ENCODE measurements around the gene KIAA1671. TPM values are rescaled to one million over a fixed set of nuclear protein-coding genes. Genes with fewer than 3 reads are reported as not detected.

KIAA1671 gene
- total and polyA plus RNA-seq, 9 of the 15 experiments (the other 6 are each of a cell fraction or from before 2014, with no cell fraction given), result under 0.01 to 0.11 (median 0.02) TPM; not detected in 5

DNA sequence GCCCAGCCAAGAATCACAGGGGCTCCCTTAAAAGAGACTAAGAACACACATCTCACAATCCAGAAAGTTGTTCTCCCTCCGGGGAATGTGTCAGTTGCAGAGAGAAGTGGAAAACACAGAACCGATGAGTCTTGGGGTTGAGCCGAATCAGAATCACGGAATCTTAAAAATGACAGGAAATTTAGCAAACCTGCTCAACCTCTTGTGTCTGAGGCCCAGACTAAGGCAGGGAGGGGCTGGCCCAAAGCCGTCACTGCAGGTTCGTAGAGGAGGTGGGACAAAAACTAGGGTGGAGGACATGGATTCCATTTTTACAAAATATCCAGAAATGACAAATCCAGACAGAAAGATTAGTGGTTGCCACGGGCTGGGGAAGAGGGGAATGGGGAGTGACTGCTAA lies 63.8 kb downstream of the KIAA1671 start:
- ChIA-PET CTCF (ENCODE audit: low intra/inter-chr PET ratio) (no interaction called here), POLR2A (interaction anchor here (0.7 kb wide), 1 partner anchor 683 kb away, joined by 3 read pairs; no protein-coding TSS in a partner anchor)
- no peak overlapping the region for H3K9ac ChIP-seq (ENCODE audit: insufficient read depth in 1 of 2, low read depth in 2 of 2, low read length in 2 of 2)
- H3K27ac ChIP-seq (ENCODE audit: extremely low read depth, low read depth, low read length), result no peak overlapping the region
- no peaks in the 10 kb centered on the region for H3K4me1 ChIP-seq (replicated peaks in 1 of 2; ENCODE audit: control insufficient read depth in 2 of 2, insufficient read depth in 2 of 2, low read length in 2 of 2)
- H3K27me3 ChIP-seq (ENCODE audit: control insufficient read depth in 2 of 2, insufficient read depth in 2 of 2, low read length in 2 of 2), result peaks cover 0 to 15% of the 10 kb centered on the region in 2 experiments; a peak in 1 of 5 replicates
- no TSS peak for BruUV-seq (replicated peaks)
- H3K36me3 ChIP-seq (ENCODE audit: control insufficient read depth, insufficient read depth, low read length), result no peaks in the 10 kb centered on the region
- no peaks in the 10 kb centered on the region for H4K20me1 ChIP-seq (replicated peaks; ENCODE audit: control insufficient read depth, insufficient read depth, low read length)
- FAIRE-seq (no peak), DNase-seq (ENCODE audit: extremely low read depth in 1 of 4, low spot score in 3 of 4) (no peak), ATAC-seq (no peak)
- no peak overlapping the region for H2AFZ ChIP-seq (ENCODE audit: low read depth, low read length)
- H3K4me2 ChIP-seq (ENCODE audit: insufficient read depth, low read length), result no peak overlapping the region
- H3K9me1 ChIP-seq (ENCODE audit: control insufficient read depth, insufficient read depth, low read length), result no peaks in the 10 kb centered on the region
- H3K9me3 ChIP-seq (replicated peaks; ENCODE audit: control insufficient read depth, insufficient read depth, low read depth, low read length), result no peaks in the 10 kb centered on the region
- intact Hi-C loops (cut with micrococcal nuclease), result no loop called here
- TF ChIP-seq STAG1 (CRISPR knock-in tag; IDR thresholded peaks at IDR 0.05; ENCODE audit: borderline replicate concordance) (no peak), CBX5 (IDR thresholded peaks at IDR 0.05; ENCODE audit: borderline replicate concordance, low read depth) (no peak), ZFP36 (IDR thresholded peaks at IDR 0.05; ENCODE audit: low read depth, low read length, partially characterized antibody) (no peak), HMGN3 (IDR thresholded peaks at IDR 0.05; ENCODE audit: borderline replicate concordance, extremely low read depth, insufficient read length, low read depth, low read length) (no peak), ZBTB8A (IDR thresholded peaks at IDR 0.05; ENCODE audit: partially characterized antibody) (no peak), MAZ (CRISPR knock-in tag; conservative IDR thresholded peaks at IDR 0.05 in 1 of 2, IDR thresholded peaks at IDR 0.05 in 1 of 2) (no peak), ZFX (CRISPR knock-in tag; IDR thresholded peaks at IDR 0.05) (no peak), HNRNPK (IDR thresholded peaks at IDR 0.05; ENCODE audit: low read depth, low read length, poor library complexity, severe bottlenecking) (no peak), SIRT6 (IDR thresholded peaks at IDR 0.05; ENCODE audit: low read depth, low read length) (no peak), ZNF436 (CRISPR knock-in tag; IDR thresholded peaks at IDR 0.05) (no peak), DMBX1 (CRISPR knock-in tag; IDR thresholded peaks at IDR 0.05; ENCODE audit: borderline replicate concordance) (no peak), ZBTB17 (CRISPR knock-in tag; IDR thresholded peaks at IDR 0.05) (no peak), GTF2F1 (IDR thresholded peaks at IDR 0.05; ENCODE audit: low read depth, low read length) (no peak), HNRNPUL1 (IDR thresholded peaks at IDR 0.05; ENCODE audit: low read length) (no peak), ZNF75A (CRISPR knock-in tag; IDR thresholded peaks at IDR 0.05) (no peak), ZNF347 (CRISPR knock-in tag; IDR thresholded peaks at IDR 0.05; ENCODE audit: low read depth) (no peak), ZBTB7A (IDR thresholded peaks at IDR 0.05; ENCODE audit: borderline replicate concordance, control insufficient read depth, low read depth, low read length) (no peak)
- TF ChIP-seq, protein P1, sequence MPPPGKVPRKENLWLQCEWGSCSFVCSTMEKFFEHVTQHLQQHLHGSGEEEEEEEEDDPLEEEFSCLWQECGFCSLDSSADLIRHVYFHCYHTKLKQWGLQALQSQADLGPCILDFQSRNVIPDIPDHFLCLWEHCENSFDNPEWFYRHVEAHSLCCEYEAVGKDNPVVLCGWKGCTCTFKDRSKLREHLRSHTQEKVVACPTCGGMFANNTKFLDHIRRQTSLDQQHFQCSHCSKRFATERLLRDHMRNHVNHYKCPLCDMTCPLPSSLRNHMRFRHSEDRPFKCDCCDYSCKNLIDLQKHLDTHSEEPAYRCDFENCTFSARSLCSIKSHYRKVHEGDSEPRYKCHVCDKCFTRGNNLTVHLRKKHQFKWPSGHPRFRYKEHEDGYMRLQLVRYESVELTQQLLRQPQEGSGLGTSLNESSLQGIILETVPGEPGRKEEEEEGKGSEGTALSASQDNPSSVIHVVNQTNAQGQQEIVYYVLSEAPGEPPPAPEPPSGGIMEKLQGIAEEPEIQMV (tag; conservative IDR thresholded peaks at IDR 0.05; ENCODE audit: low read depth), result no peak
- TF ChIP-seq, protein P2, sequence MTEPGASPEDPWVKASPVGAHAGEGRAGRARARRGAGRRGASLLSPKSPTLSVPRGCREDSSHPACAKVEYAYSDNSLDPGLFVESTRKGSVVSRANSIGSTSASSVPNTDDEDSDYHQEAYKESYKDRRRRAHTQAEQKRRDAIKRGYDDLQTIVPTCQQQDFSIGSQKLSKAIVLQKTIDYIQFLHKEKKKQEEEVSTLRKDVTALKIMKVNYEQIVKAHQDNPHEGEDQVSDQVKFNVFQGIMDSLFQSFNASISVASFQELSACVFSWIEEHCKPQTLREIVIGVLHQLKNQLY (CRISPR knock-in tag; conservative IDR thresholded peaks at IDR 0.05), result no peak
- TF ChIP-seq, protein P3, sequence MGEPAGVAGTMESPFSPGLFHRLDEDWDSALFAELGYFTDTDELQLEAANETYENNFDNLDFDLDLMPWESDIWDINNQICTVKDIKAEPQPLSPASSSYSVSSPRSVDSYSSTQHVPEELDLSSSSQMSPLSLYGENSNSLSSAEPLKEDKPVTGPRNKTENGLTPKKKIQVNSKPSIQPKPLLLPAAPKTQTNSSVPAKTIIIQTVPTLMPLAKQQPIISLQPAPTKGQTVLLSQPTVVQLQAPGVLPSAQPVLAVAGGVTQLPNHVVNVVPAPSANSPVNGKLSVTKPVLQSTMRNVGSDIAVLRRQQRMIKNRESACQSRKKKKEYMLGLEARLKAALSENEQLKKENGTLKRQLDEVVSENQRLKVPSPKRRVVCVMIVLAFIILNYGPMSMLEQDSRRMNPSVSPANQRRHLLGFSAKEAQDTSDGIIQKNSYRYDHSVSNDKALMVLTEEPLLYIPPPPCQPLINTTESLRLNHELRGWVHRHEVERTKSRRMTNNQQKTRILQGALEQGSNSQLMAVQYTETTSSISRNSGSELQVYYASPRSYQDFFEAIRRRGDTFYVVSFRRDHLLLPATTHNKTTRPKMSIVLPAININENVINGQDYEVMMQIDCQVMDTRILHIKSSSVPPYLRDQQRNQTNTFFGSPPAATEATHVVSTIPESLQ (CRISPR knock-in tag; IDR thresholded peaks at IDR 0.05), result no peak
- in situ Hi-C loops (cut with MboI), result no loop called here
- no peak overlapping the region for H3K4me3 ChIP-seq
- WGBS (ENCODE audit: insufficient coverage, low coverage, missing lambda C conversion rate), result 0% methylated on average over 3 of the region's 7 CpGs
- no peaks in the 10 kb centered on the region for H3K79me2 ChIP-seq (ENCODE audit: control insufficient read depth, insufficient read depth, low read length)
